Keratinocyte (primary cell): Measurements from ENCODE around the gene SOWAHA. TPM values are rescaled to one million over a fixed set of nuclear protein-coding genes. Genes with fewer than 3 reads are reported as not detected.
A peak's percentile ranks its signal among the peaks of the same experiment; 100 is the strongest.

Experiments used
- DNase-seq: peaks from one replicate; pipeline ENCODE4 v3.0.0-alpha.2; 2011; ENCODE audit warnings: low read depth, missing footprints, low spot score
- FAIRE-seq: peaks from 2 replicates; lab custom pipeline; 2011; peaks lifted over from hg19 to GRCh38; lab: Jason Lieb, UNC
- H2AFZ ChIP-seq: 2 replicates; pipeline ENCODE4 v1.6.0; 2012; ENCODE audit warnings: low read length, control low read depth, inconsistent platforms; ENCODE audit not compliant: control insufficient read depth
- H3K27ac ChIP-seq: 2 replicates; pipeline ENCODE4 v1.5.1; 2011; ENCODE audit warnings: low read length; ENCODE audit not compliant: control insufficient read depth, insufficient read depth
- H3K27me3 ChIP-seq: 3 replicates; pipeline ENCODE4 v1.6.0; 2011; ENCODE audit warnings: low read length; ENCODE audit not compliant: control insufficient read depth, insufficient read depth; ENCODE audit errors: extremely low read depth
- H3K36me3 ChIP-seq, 2 experiments: 2 replicates in 1 of 2; 3 replicates in 1 of 2; pipeline ENCODE4 v1.5.1; 2011; ENCODE audit warnings: low read length in 2 of 2, mild to moderate bottlenecking in 1 of 2; ENCODE audit not compliant: control insufficient read depth in 2 of 2, insufficient read depth in 2 of 2; ENCODE audit errors: extremely low read depth in 1 of 2
- H3K4me1 ChIP-seq: 3 replicates; pipeline ENCODE4 v1.5.1; 2011; ENCODE audit warnings: low read length; ENCODE audit not compliant: control insufficient read depth, insufficient read depth; ENCODE audit errors: extremely low read depth
- H3K4me2 ChIP-seq: 3 replicates; pipeline ENCODE4 v1.6.0; 2011; ENCODE audit warnings: low read depth, low read length; ENCODE audit not compliant: control insufficient read depth, insufficient read depth; ENCODE audit errors: extremely low read depth
- H3K4me3 ChIP-seq, 3 experiments: fragments of 200-600 bp in 1 of 3; sonication (generic) in 1 of 3; 2 replicates in 2 of 3; 3 replicates in 1 of 3; pipeline ENCODE4 v1.5.1; 2011 to 2016; ENCODE audit warnings: low read length in 3 of 3, mild to moderate bottlenecking in 3 of 3, control low read depth in 2 of 3, inconsistent platforms in 1 of 3, low read depth in 1 of 3, mixed read lengths in 1 of 3, mixed run types in 1 of 3, moderate library complexity in 1 of 3; ENCODE audit not compliant: control insufficient read depth in 2 of 3, insufficient read depth in 2 of 3; ENCODE audit errors: extremely low read depth in 1 of 3
- H3K79me2 ChIP-seq: 2 replicates; pipeline ENCODE4 v1.6.0; 2012; ENCODE audit warnings: low read length; ENCODE audit not compliant: control insufficient read depth, insufficient read depth
- H3K9ac ChIP-seq: 3 replicates; pipeline ENCODE4 v1.6.0; 2011; ENCODE audit warnings: low read length; ENCODE audit not compliant: control insufficient read depth, insufficient read depth; ENCODE audit errors: extremely low read depth
- H3K9me1 ChIP-seq: 3 replicates; pipeline ENCODE4 v1.6.0; 2011; ENCODE audit warnings: low read length; ENCODE audit not compliant: control insufficient read depth, insufficient read depth; ENCODE audit errors: extremely low read depth
- H3K9me3 ChIP-seq: 2 replicates; pipeline ENCODE4 v1.5.1; 2012; ENCODE audit warnings: low read depth, low read length; ENCODE audit not compliant: control insufficient read depth
- H4K20me1 ChIP-seq: 3 replicates; pipeline ENCODE4 v1.6.0; 2011; ENCODE audit warnings: low read length; ENCODE audit not compliant: control insufficient read depth, insufficient read depth; ENCODE audit errors: extremely low read depth
- EZH2 ChIP-seq: IDR thresholded peaks from one replicate; pipeline ENCODE4 v1.6.1; 2012; ENCODE audit warnings: inconsistent platforms, mild to moderate bottlenecking, low read length, moderate library complexity
- dilution Hi-C: fragments of 300-500 bp; cut with MboI; formaldehyde crosslinking; loops from one replicate; pipeline ENCODE4 v1.7.0; 2020; ENCODE audit warnings: low sequenced_read_pairs; ENCODE audit not compliant: extremely low pct_ligation_motif_present
- polyA plus RNA-seq, 5 experiments: library from polyadenylated mRNA; depleted of rRNA in 3 of 5; stranded (reverse) in 3 of 5; stranded (forward) in 1 of 5; unstranded in 1 of 5; fragments of >200 nt; gene quantifications; 1 replicate in 1 of 5; 2 replicates in 3 of 5; 3 replicates in 1 of 5; pipeline versions ENCODE4 v1.2.1 to v1.2.3, GENCODE V29; 2011 to 2012; ENCODE audit warnings: missing spikeins in 2 of 5, low read depth in 1 of 5, low replicate concordance in 1 of 5
- TF ChIP-seq, protein P1 (sequence below), 3 experiments: IDR thresholded peaks in 1 of 3; conservative IDR thresholded peaks in 1 of 3; optimal IDR thresholded peaks in 1 of 3; 2 replicates in 2 of 3; 3 replicates in 1 of 3; pipeline versions ENCODE3 to v1.5.1; 2011; ENCODE audit warnings: low read length in 3 of 3, mild to moderate bottlenecking in 3 of 3, moderate library complexity in 2 of 3, control low read depth in 1 of 3, inconsistent platforms in 1 of 3; ENCODE audit not compliant: insufficient read depth in 2 of 3; ENCODE audit errors: extremely low read depth in 1 of 3

SOWAHA gene
- polyA plus RNA-seq, 1 donor (not counting 4 experiments of a cell fraction or from before 2014, with no cell fraction given): not detected

DNA sequence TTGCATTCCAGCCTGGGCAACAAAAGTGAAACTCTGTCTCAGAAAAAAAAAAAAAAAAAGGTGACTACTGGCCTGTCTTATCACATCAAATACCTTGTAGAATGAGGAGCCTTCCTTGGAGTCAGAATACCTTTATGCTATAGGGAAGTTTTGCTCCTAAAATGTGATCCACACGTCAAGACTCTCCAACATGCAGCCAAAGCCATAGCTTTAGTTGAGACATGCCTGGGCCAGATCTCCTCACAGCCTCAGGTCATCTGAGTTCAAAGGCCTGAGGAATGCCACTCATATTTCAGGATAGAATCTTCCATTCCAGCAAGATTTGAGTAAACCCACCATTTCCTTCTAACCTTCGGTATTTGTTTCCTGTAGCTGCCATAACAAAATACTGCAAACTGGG is 13.7 kb upstream of the SOWAHA start:
- Histone ChIP-seq H3K4me2 (peak overlapping the region; percentile 29), H2AFZ (no peak overlapping the region), H3K27me3 (no peaks in the 10 kb centered on the region), H3K9ac (no peak overlapping the region), H4K20me1 (no peaks in the 10 kb centered on the region), H3K4me3 (no peak overlapping the region), H3K9me1 (no peaks in the 10 kb centered on the region), H3K27ac (no peak overlapping the region), H3K4me1 (peaks cover 8% of the 10 kb centered on the region), H3K79me2 (no peaks in the 10 kb centered on the region), H3K36me3 (no peaks in the 10 kb centered on the region), H3K9me3 (no peaks in the 10 kb centered on the region)
- FAIRE-seq (no peak), DNase-seq (no peak)
- TF ChIP-seq, protein P1, sequence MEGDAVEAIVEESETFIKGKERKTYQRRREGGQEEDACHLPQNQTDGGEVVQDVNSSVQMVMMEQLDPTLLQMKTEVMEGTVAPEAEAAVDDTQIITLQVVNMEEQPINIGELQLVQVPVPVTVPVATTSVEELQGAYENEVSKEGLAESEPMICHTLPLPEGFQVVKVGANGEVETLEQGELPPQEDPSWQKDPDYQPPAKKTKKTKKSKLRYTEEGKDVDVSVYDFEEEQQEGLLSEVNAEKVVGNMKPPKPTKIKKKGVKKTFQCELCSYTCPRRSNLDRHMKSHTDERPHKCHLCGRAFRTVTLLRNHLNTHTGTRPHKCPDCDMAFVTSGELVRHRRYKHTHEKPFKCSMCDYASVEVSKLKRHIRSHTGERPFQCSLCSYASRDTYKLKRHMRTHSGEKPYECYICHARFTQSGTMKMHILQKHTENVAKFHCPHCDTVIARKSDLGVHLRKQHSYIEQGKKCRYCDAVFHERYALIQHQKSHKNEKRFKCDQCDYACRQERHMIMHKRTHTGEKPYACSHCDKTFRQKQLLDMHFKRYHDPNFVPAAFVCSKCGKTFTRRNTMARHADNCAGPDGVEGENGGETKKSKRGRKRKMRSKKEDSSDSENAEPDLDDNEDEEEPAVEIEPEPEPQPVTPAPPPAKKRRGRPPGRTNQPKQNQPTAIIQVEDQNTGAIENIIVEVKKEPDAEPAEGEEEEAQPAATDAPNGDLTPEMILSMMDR (optimal IDR thresholded peaks at IDR 0.05 in 1 of 3, IDR thresholded peaks at IDR 0.05 in 1 of 3, conservative IDR thresholded peaks at IDR 0.05 in 1 of 3; ENCODE audit: extremely low read depth in 1 of 3, insufficient read depth in 2 of 3, low read length in 3 of 3): no peak
- no peak for TF ChIP-seq EZH2
- dilution Hi-C loops: no loop called here

DNA sequence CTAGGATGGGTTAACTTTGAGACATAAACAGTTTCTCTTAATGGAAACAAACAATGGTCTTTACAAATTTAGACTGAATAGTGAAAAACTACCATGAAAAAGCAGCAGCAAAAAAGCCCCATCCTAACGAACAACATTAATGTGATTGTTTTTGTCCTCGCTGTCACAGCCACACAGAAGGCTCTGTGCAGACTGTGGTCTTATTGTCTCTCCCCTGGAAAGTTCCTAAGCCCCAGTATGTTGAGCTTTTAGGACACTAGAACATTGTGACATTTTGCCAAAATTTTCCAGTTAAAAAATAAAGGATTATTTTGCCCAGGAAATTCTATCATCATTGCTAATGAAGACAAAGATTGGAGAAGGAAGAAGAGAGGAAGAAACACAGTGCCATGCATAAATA is 12.6 kb upstream of the SOWAHA start:
- H3K27ac ChIP-seq: no peak overlapping the region
- no peak overlapping the region for H3K4me3 ChIP-seq
- no peaks in the 10 kb centered on the region for H3K36me3 ChIP-seq
- FAIRE-seq: no peak
- peaks cover 8% of the 10 kb centered on the region for H3K4me1 ChIP-seq
- H2AFZ ChIP-seq: no peak overlapping the region
- H3K9me3 ChIP-seq: no peaks in the 10 kb centered on the region
- no peaks in the 10 kb centered on the region for H3K9me1 ChIP-seq
- no peak overlapping the region for H3K4me2 ChIP-seq
- DNase-seq: no peak
- no peak overlapping the region for H3K9ac ChIP-seq
- TF ChIP-seq, protein P1 (optimal IDR thresholded peaks at IDR 0.05 in 1 of 3, IDR thresholded peaks at IDR 0.05 in 1 of 3, conservative IDR thresholded peaks at IDR 0.05 in 1 of 3; ENCODE audit: extremely low read depth in 1 of 3, insufficient read depth in 2 of 3, low read length in 3 of 3): no peak
- no peaks in the 10 kb centered on the region for H3K27me3 ChIP-seq
- H3K79me2 ChIP-seq: no peaks in the 10 kb centered on the region
- dilution Hi-C loops: no loop called here
- no peaks in the 10 kb centered on the region for H4K20me1 ChIP-seq
